Measurements from ENCODE around the gene IHH.

GRCh38 chr2:219010162-219010756 is 50.5 kb downstream of the IHH start:
- TF ChIP-seq JUND (IDR thresholded peaks at IDR 0.05) (no peak), EZH2 (IDR thresholded peaks at IDR 0.05) (no peak), SIN3A (IDR thresholded peaks at IDR 0.05; ENCODE audit: low read depth) (no peak)
